H1 (cell line): Measurements from ENCODE around the gene USP20. TPM values are rescaled to one million over a fixed set of nuclear protein-coding genes. Genes with fewer than 3 reads are reported as not detected.

Source experiments
- ATF3 ChIP-seq: IDR thresholded peaks from 2 replicates; pipeline ENCODE4 v1.6.1; 2011; ENCODE audit warnings: low read depth, mild to moderate bottlenecking, low read length; ENCODE audit not compliant: insufficient read depth
- BACH1 ChIP-seq: IDR thresholded peaks from 2 replicates; pipeline ENCODE4 v1.6.1; 2012; ENCODE audit warnings: low read length, improper control_type of control experiment
- CHD7 ChIP-seq: fragments of 300-600 bp; sonication (generic); IDR thresholded peaks from 2 replicates; pipeline ENCODE4 v1.7.1; 2012; ENCODE audit warnings: low read length, moderate library complexity, mild to moderate bottlenecking, inconsistent platforms; ENCODE audit not compliant: insufficient replicate concordance
- KDM5A ChIP-seq: fragments of 200-600 bp; IDR thresholded peaks from 2 replicates; pipeline ENCODE4 v1.7.1; 2012; ENCODE audit warnings: mild to moderate bottlenecking, low read length, inconsistent platforms, mixed read lengths
- MAX ChIP-seq: IDR thresholded peaks from 2 replicates; pipeline ENCODE4 v1.6.1; 2012; ENCODE audit warnings: inconsistent platforms
- NRF1 ChIP-seq: IDR thresholded peaks from 2 replicates; pipeline ENCODE4 v1.6.1; 2011; ENCODE audit warnings: mild to moderate bottlenecking, low read depth, low read length, improper control_type of control experiment
- POLR2AphosphoS5 ChIP-seq: IDR thresholded peaks from 2 replicates; pipeline ENCODE4 v1.6.1; 2011; ENCODE audit warnings: low read depth, low read length
- TCF12 ChIP-seq: IDR thresholded peaks from 2 replicates; pipeline ENCODE4 v1.6.1; 2011; ENCODE audit warnings: low read depth, mild to moderate bottlenecking, low read length
- YY1 ChIP-seq: IDR thresholded peaks from 2 replicates; pipeline ENCODE4 v1.6.1; 2011; ENCODE audit warnings: low read depth, mild to moderate bottlenecking, low read length
- polyA plus RNA-seq, 7 experiments: library from polyadenylated mRNA; depleted of rRNA in 3 of 7; stranded (reverse) in 5 of 7; unstranded in 2 of 7; fragments of >200 nt in 5 of 7; fragments of 200-250 nt in 2 of 7; gene quantifications; 1 replicate in 5 of 7; 2 replicates in 1 of 7; 4 replicates in 1 of 7; pipeline versions ENCODE4 v1.2.1 to v1.2.3, GENCODE V29; 2011 to 2013; ENCODE audit warnings: missing spikeins in 2 of 7, mixed read lengths in 2 of 7
- total RNA-seq: library from RNA; stranded (reverse); fragmentation: NEBNext Ultra II Directional; extraction: Animal tissue kit (Norgen Biotek cat#: 25700); gene quantifications from 2 replicates; pipeline ENCODE4 v1.2.1, GENCODE V29; 2021

The USP20 gene
- total and polyA plus RNA-seq, 2 of the 8 experiments (the other 6 are each of a cell fraction or from before 2014, with no cell fraction given): 13.4 to 23.0 TPM

- no peak for TF ChIP-seq CHD7
- TF ChIP-seq BACH1: no peak
- no peak for TF ChIP-seq YY1
- no peak for TF ChIP-seq POLR2AphosphoS5
- TF ChIP-seq TCF12: no peak
- no peak for TF ChIP-seq ATF3
- TF ChIP-seq MAX: no peak
- TF ChIP-seq KDM5A: no peak
- no peak for TF ChIP-seq NRF1
Observed at GRCh38 chr9:129816501-129817435, 18.5 kb upstream of the USP20 start (continued).
